Measurements from ENCODE around the gene CPD. TPM values are rescaled to one million over a fixed set of nuclear protein-coding genes. Genes with fewer than 3 reads are reported as not detected.

CPD gene
- total and polyA plus RNA-seq, 9 of the 15 experiments (the other 6 are each of a cell fraction or from before 2014, with no cell fraction given): 4.5 to 24.4 (median 20.4) TPM

GRCh38 chr17:30413109-30413508, 34.4 kb downstream of the CPD start:
- Histone ChIP-seq H3K36me3 (ENCODE audit: control insufficient read depth, insufficient read depth, low read length) (no peaks in the 10 kb centered on the region), H4K20me1 (replicated peaks; ENCODE audit: control insufficient read depth, insufficient read depth, low read length) (no peaks in the 10 kb centered on the region), H3K4me2 (ENCODE audit: insufficient read depth, low read length) (no peak overlapping the region), H3K9me3 (replicated peaks; ENCODE audit: control insufficient read depth, insufficient read depth, low read depth, low read length) (no peaks in the 10 kb centered on the region), H3K4me1 (replicated peaks in 1 of 2; ENCODE audit: control insufficient read depth in 2 of 2, insufficient read depth in 2 of 2, low read length in 2 of 2) (no peaks in the 10 kb centered on the region; a peak in 1 of 5 replicates), H3K4me3 (no peak overlapping the region), H3K27ac (ENCODE audit: extremely low read depth, low read depth, low read length) (no peak overlapping the region), H2AFZ (ENCODE audit: low read depth, low read length) (no peak overlapping the region), H3K9me1 (ENCODE audit: control insufficient read depth, insufficient read depth, low read length) (no peaks in the 10 kb centered on the region), H3K9ac (ENCODE audit: insufficient read depth in 1 of 2, low read depth in 2 of 2, low read length in 2 of 2) (no peak overlapping the region), H3K27me3 (ENCODE audit: control insufficient read depth in 2 of 2, insufficient read depth in 2 of 2, low read length in 2 of 2) (no peaks in the 10 kb centered on the region), H3K79me2 (ENCODE audit: control insufficient read depth, insufficient read depth, low read length) (no peaks in the 10 kb centered on the region)
- WGBS (ENCODE audit: insufficient coverage, low coverage, missing lambda C conversion rate): 68% methylated on average over 4 of the region's 4 CpGs
- FAIRE-seq (no peak), ATAC-seq (no peak), DNase-seq (ENCODE audit: extremely low read depth in 1 of 4, low spot score in 3 of 4) (no peak)
- intact Hi-C loops (cut with micrococcal nuclease): no loop called here
- BruUV-seq (replicated peaks): no TSS peak
- in situ Hi-C loops (cut with MboI): no loop called here
- ChIA-PET CTCF (ENCODE audit: low intra/inter-chr PET ratio) (no interaction called here), POLR2A (interaction anchor here (0.6 to 1.7 kb wide), 2 partner anchors 20 to 22 kb away, joined by 3 to 4 read pairs; no protein-coding TSS in a partner anchor)
- no peak for TF ChIP-seq MGA (IDR thresholded peaks at IDR 0.05)
- no peak for TF ChIP-seq ZNF696 (CRISPR knock-in tag; conservative IDR thresholded peaks at IDR 0.05)
- no peak for TF ChIP-seq HCFC1 (IDR thresholded peaks at IDR 0.05; ENCODE audit: low read depth, low read length)
- TF ChIP-seq PURB (CRISPR knock-in tag; IDR thresholded peaks at IDR 0.05; ENCODE audit: low read depth): no peak
- TF ChIP-seq GABPA (tag; conservative IDR thresholded peaks at IDR 0.05; ENCODE audit: low read depth): no peak
- TF ChIP-seq DDX20 (tag; IDR thresholded peaks at IDR 0.05; ENCODE audit: low read depth): no peak
- no peak for TF ChIP-seq MXD1 (CRISPR knock-in tag; IDR thresholded peaks at IDR 0.05; ENCODE audit: borderline replicate concordance, poor library complexity, severe bottlenecking)
- TF ChIP-seq RFX5 (IDR thresholded peaks at IDR 0.05; ENCODE audit: low read depth, low read length): no peak
- TF ChIP-seq HINFP (tag; conservative IDR thresholded peaks at IDR 0.05; ENCODE audit: low read depth): no peak
